MM.1S (cell line): Measurements from ENCODE around the gene KIRREL3.

Source experiments
- EZH2 ChIP-seq: fragments of 300-600 bp; sonication (generic); optimal IDR thresholded peaks from 2 replicates; pipeline ENCODE3; 2017; ENCODE audit warnings: low read depth, mild to moderate bottlenecking, antibody characterized with exemption, low read length, mixed read lengths
- EZH2phosphoT487 ChIP-seq: fragments of 300-600 bp; sonication (generic); IDR thresholded peaks from 2 replicates; pipeline ENCODE4 v1.6.1; 2018; ENCODE audit warnings: antibody characterized with exemption, low read length
- TF ChIP-seq, protein P1 (sequence below): fragments of 300-600 bp; sonication (generic); IDR thresholded peaks from 2 replicates; pipeline ENCODE4 v1.5.1; 2016; ENCODE audit warnings: antibody characterized with exemption, low read length, mixed read lengths

DNA sequence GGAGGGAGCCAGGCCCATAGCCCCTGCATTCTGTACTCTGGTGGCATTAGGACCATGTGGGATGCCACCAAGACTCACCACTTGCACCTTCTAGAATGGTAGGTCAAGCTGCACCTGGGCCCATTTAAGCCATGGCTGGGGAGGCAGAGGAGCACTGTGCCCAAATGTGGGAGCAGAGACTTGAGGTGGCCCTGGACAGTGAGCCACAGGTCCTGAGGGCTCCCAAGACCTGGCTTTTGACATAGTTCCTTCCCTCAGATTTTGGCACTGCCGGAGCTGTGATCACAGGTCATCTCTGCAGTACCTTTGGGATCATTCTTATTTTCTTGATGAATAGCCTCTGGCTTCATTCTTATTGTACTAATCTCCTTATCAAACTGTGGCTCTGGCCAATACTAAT, 601.8 kb downstream of the KIRREL3 start:
- TF ChIP-seq EZH2 (no peak), EZH2phosphoT487 (no peak)
- TF ChIP-seq, protein P1, sequence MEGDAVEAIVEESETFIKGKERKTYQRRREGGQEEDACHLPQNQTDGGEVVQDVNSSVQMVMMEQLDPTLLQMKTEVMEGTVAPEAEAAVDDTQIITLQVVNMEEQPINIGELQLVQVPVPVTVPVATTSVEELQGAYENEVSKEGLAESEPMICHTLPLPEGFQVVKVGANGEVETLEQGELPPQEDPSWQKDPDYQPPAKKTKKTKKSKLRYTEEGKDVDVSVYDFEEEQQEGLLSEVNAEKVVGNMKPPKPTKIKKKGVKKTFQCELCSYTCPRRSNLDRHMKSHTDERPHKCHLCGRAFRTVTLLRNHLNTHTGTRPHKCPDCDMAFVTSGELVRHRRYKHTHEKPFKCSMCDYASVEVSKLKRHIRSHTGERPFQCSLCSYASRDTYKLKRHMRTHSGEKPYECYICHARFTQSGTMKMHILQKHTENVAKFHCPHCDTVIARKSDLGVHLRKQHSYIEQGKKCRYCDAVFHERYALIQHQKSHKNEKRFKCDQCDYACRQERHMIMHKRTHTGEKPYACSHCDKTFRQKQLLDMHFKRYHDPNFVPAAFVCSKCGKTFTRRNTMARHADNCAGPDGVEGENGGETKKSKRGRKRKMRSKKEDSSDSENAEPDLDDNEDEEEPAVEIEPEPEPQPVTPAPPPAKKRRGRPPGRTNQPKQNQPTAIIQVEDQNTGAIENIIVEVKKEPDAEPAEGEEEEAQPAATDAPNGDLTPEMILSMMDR = no peak
